NCI-H2029 treated with DMSO at 0.1 percent for 48 hours (cell line): Measurements from ENCODE around the gene MLF2.

Experiments used
- DNase-seq: peaks from one replicate; lab custom pipeline; 2025; lab: John Stamatoyannopoulos, UW

Gene MLF2, protein sequence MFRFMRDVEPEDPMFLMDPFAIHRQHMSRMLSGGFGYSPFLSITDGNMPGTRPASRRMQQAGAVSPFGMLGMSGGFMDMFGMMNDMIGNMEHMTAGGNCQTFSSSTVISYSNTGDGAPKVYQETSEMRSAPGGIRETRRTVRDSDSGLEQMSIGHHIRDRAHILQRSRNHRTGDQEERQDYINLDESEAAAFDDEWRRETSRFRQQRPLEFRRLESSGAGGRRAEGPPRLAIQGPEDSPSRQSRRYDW

DNA sequence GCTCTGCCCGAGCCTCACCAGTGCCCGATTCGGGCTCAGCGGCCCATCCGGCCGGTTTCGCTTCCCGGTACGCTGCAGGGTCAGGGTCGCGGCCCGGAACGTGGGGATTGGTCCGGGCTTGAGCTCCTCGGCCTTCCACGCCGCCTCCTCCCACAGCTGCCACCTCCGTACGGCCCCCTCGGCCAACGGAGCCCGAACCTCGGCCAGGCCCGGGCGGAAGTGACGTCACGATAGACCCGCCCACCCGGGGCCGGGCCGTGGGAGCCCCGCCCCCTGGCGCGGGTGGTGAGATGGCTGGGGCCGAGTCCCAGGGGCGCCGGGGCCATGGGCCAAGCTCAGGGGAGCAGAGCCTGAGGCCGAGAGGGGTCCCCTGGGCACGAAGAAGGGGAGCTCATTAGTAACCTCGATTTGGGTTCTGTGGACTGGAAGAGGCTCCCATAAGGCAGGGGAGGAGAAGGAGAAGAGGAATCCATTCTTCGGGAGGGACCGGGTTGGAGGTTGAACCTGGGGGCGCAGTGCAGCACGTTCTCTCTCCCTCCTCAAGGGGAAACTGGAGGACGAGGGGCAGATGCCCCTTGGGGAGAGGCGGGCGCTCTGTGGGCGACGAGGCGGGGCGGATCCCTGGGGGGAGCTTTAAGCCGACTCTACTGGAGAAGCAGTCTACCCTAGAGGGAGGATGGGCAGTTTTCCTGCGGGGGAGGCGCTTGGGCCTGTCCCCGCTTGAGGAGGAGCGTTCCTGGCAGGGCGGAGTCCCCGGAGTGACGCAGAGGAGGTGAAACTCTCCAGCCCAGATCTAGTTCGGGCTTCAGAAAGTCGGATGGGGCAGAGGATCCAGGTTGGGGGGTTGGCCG lies at the start of gene MLF2:
MLF2 (minus strand) TSS at position 221 of the 851 bp plus-strand sequence. CDS start 807 bp downstream, outside the sequence.
- DNase-seq: peak; percentile 90

DNA sequence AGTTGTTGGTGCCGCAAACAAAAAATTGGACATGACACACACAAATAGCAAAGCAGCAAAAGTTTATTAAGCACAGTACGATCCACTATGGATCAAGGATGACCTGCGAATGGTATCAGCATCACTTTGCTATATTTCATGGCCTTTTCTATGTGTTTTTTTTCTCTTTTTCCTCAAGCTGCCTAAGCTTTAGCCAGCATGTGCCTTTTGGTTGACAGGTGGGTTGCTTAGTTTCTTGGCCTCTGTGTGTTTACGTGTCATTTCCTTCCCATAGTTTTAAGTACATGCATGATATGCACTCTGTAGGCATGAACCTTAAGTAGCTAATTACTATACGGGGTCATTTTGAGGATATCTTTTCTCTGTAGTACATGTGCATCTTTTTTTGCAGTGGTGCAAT lies 46.2 kb upstream of the MLF2 start:
- no peak for DNase-seq

DNA sequence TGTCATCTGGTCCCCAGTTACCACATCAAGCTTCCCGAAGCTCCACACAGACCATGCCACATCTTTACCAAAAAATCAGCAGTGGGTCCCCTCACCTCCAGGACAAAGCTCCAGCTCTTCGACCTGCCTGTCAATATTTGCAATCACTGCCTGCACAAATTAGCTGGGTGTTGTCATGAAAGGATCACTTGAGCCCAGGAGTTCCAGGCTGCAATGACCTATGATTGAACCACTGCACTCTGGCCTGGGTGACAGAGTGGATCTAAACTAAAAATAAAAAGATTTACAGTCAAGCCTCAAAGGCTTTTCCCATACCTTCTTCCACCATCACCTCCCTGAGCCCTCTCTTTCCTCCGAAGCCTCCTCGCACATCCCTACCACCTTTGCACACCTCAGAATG lies 43.6 kb upstream of the MLF2 start:
- no peak for DNase-seq

DNA sequence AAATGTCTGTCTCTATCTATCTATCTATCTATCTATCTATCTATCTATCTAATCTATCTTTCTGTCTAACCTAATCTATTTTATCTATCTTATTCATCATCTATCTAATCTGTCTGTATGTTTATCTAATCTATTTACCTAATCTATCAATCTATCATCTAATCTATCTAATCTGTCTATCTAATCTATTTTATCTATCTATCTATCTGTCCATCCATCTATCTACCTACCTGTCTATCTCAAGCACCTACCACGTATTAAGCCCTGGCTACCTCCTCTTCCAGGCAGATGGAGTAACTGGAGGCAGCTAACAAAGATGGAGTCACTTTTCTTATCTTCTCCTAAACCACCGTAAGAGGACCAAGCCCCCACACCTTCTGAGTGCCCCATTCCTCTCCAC lies 42.1 kb upstream of the MLF2 start:
- no peak for DNase-seq

DNA sequence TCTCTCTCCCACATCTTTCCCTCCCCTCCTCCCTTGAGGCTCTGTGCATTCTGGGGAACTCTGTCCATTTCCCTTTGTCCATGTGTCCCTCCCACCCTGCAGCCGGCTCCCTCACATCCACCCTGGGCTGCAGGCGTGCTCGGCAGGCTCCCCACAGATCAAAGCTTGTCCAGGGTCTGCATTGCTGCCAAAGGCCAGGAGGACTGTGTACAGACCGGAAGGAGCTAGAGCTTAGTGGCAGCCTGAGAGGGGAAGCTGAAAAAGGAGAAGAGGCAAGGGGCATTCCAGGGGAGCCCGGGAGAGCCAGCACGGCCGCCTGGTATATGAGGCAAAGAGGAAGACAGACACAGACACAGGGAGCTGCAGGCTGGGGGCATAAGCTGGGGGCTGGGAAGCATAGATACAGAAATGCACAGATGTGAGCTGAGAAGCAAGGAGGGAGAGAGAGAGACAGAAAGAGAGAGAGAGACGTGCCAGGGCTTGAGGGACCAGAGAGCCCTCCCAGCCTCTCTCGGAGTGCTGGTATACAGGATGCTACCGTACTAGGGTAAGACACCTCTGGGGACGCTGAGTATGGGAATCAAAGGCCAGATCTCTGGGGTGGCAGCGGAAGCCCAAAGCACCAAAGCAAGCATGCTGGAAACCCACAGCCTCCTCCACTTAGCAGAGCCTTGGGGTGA lies 39.7 kb upstream of the MLF2 start:
- DNase-seq: no peak

DNA sequence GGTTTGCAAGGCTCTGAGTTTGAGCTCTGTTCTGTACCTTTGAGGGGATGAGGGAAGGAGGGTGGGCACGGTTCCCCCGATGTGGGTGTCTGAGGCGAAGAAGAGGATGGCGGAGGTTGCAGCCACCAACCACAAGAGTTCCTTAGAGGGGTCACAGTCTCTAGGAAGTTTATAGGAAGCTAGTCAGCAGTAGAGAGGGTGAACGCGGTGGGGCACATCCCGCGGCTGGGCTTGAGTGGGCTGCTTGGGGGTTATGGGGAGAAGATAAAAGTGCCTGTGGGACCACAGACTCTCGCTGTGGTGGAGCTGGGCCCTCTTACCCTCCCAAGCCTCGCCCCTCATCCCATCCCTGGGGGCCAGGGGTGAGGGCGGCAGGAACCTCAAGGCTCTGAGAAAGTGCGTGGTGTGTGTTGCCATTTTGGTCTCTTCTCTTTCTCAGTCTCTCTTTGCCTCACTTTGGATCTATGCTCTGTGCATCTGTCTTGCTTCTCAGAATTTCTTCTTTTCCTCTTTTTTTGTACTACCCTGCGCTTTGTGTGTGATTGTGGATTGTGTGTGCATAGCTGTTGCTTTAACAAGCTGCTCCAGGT lies 39.1 kb upstream of the MLF2 start:
- no peak for DNase-seq

DNA sequence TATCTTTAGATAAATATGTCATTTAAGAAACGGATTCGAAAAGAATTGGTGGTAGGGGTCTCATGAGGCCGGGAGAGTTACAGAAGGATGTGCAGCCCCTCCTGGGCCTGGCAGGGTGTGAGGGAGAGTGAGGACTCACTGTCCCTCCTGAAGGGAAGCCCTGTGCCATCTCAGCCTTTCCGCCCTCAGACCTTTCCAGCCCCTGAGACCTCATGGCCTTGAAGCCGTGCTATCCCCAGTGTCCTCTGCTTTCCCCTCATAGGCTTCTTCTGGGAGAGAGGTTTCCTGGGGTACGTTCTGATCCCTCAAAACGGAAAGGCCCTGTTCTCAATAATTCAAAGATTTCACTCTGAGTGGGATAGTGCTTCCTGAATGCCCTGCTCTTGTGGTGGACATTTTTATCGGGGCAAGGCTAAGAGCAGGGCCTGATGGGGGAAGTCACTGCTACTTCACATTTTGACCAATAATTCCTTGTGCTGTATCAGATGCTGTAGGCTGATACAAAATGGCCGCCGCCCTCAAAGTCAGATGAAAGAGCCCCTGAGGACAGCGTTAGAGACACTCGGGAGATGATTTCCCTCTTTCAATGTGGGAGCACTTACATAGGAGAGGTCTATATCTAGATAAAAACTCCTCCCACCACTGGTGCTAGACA lies 37.7 kb upstream of the MLF2 start:
- no peak for DNase-seq

DNA sequence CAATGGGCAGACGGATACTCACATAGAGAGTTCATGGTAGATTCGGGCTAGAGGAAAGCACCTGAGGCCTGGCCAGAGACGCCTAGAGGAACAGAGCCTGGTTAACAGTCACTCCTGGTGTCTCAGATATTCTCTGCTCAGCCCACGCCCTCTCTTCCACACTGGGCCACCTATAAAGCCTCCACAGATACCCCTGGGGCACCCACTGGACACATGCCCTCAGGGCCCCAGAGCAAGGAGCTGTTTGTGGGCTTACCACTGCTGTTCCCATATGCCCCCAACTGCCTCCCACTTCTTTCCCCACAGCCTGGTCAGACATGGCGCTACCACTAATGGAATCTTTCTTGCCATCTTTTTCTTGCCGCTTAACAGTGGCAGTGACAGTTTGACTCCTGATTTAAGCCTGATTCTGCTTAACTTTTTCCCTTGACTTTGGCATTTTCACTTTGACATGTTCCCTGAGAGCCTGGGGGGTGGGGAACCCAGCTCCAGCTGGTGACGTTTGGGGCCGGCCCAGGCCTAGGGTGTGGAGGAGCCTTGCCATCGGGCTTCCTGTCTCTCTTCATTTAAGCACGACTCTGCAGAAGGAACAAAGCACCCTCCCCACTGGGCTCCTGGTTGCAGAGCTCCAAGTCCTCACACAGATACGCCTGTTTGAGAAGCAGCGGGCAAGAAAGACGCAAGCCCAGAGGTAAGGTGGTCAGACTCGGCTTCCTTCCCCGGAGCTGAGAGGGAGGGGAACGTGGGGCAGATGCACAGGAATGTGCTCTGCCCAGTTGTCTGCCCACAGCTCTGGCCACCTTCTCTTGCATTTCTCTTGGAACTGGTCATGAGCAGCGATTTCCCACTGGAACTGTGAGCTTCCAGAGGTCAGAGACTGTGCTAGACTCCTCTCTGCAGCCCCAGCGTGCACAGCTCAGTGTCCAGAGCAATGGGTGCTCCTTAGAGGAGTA lies 36.3 kb upstream of the MLF2 start, which contains the start of gene CD4:
CD4 (plus strand) TSS at position 557 of the 953 bp plus-strand sequence. CDS start 10,611 bp downstream, outside the sequence.
- no peak for DNase-seq

DNA sequence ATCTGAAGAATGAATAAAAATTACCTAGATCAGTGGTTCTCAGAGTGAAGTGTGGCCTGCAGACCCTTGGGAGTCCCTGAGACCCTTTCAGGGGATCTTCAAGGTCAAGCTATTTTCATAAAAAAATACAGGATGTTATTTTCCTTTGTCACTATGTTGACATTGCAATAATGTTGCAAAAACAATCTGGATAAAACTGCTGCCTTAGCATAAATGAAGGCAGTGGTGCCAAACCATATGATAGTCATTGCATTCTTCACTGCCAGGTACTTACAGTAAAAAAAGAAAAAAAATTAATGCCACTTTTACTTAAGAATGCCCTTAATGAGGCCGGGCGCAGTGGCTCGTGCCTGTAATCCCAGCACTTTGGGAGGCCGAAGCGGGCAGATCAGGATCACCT lies 34.4 kb upstream of the MLF2 start:
- DNase-seq: no peak

DNA sequence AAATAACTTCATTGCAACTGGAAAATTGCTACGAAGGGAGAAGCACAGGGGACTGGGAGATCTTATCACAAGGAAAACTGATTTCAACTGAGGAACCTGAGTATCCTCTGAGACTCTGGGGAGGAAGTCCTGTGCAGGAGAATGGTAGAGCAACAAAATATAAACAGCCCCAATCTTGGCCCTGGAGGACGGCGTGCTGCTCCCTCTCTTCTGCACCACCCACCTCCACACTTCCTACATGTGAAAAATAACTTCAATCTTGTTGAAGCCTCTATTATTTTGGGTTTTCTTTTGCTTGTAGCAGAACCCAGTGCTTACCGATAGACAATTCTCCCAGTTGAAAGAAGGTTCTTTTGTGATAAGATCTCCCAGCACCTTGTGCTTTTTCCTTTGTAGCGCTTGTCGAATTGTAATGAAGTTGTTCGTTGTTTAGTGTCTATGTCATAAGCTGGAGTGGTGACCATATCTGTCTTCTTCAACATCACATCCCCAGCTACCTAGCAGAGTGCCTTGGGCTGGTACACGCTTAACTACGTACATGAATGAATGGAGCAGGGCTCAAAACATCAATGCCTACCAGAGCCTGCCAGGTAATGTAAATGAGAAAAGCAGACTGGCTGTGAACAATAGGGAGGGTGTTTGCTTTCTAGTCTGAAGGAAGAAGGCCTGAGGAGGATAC lies 33.6 kb upstream of the MLF2 start:
- DNase-seq: no peak

DNA sequence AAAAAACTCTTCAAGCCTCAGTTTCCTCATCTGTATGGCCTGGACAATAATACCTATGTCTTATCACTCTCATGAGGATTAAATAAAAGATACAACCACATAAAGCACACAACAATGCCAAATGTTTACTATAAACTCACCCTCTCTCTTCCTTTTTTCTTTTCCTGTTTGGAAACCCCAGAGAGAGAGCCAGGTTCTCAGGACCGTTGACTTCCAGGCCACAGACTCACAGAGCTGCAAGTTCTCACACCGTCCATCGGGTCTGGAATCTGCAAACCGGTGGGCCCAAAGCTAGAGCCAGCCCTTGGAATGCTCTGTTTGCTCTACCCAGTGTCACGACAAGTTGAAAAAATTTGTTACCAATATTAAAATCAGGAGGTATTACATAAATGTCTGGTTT lies 31.8 kb upstream of the MLF2 start:
- DNase-seq: no peak

DNA sequence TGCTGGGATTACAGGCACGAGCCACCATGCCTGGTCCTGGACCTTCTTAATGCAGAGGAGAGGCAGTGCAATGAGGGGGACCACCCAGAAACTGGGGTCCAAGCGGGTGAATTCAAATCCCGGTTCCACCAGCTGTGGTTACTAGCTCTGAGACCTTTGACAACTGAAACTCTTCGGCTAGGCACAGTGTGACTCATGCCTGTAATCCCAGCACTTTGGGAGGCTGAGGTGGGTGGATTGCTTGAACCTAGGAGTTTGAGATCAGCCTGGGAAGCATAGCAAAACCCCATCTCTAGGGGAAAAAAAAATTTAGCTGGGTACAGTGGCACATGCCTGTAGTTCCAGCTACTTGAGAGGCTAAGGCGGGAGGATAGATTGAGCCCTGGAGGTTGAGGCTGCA lies 31.4 kb upstream of the MLF2 start:
- DNase-seq: no peak

DNA sequence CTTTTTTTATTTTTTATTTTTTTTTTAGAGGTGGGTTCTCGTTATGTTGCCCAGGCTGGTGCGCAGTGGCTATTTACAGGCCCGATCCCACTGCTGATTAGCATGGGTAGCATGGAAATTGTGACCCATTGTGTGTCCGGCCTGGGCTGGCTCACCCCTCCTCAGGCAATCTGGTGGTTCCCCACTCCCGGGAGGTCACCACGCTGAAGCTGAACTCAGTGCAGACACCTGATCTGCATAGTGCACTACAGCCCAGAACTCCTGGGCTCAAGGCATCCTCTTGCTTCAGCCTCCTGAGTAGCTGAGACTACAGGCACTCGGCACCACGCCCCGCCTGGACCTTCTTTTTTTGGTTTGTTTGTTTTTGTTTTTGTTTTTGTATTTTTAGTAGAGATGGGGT lies 30.9 kb upstream of the MLF2 start:
- DNase-seq: no peak

DNA sequence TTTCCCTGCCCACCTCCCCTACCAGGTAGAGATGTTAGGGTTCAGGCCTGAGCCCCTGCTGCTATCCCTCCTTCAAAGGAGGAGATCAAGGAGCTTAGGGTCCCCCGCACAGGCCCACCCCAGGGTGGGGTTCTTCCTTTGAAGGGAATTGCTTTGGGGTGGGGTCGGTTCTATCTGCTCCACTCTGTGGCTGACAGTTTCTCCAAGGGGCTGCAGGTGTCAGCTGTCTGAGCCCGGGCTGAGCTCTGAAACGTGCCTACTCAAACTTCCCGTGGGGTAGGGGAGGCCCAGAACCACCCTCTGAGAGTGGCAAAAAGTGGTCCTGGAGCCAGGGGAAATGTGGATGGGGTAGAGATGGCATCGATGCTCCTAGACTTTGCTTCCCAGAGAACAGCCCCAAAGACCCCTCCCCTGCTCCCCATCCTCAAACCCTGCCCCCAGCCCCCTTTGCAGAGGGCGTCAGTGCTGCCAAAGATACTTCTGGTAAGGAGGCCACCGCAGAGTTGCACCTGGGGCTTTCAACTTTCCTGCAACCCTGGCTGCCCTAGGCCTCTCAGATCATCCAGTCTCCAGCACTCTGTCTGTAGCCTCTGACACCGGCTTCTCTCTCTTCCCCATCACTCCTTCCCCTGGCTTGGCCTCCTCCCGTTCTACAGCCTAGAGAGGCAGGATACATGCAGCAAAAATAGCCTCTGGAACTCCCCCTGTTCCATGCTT lies 30.1 kb upstream of the MLF2 start:
- DNase-seq: no peak

DNA sequence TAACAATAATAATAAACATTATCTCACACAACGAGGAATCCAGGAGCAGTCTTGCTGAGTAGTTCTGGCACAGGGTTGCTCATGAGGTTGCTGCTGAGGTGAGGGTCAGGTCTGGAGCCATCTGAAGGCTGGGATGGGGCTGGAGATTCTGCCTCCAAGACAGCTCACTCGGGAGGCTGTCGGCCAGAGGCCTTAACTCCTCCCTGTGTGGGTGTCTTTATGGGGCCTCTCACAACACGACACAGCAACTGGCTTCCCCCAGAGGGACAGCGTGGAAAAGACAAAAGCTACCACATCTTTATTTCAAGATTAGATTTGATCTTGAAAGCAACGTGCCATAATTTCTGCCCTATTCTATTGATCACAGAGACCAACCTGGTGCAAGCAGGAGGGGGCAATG lies 29.2 kb upstream of the MLF2 start:
- DNase-seq: no peak

DNA sequence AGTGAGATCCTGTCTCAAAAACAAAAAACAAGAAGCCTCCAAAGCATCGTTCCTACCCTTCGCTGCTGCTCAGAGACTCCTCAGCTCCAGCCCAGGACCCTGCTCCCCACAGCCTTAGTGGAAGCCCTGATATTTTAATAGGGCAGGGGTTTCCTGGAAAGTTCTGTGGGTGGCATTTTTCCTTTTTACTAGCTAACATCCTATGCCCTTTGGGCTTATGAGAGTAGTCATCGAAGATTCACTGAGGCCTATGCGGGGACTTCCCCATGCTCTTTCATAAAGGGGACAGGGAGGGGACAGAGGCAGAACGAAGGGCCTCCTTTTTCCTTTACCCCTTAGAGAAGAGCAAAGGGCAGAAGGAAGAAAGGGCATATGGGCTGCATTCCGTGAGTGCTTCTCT lies 27.6 kb upstream of the MLF2 start:
- no peak for DNase-seq

DNA sequence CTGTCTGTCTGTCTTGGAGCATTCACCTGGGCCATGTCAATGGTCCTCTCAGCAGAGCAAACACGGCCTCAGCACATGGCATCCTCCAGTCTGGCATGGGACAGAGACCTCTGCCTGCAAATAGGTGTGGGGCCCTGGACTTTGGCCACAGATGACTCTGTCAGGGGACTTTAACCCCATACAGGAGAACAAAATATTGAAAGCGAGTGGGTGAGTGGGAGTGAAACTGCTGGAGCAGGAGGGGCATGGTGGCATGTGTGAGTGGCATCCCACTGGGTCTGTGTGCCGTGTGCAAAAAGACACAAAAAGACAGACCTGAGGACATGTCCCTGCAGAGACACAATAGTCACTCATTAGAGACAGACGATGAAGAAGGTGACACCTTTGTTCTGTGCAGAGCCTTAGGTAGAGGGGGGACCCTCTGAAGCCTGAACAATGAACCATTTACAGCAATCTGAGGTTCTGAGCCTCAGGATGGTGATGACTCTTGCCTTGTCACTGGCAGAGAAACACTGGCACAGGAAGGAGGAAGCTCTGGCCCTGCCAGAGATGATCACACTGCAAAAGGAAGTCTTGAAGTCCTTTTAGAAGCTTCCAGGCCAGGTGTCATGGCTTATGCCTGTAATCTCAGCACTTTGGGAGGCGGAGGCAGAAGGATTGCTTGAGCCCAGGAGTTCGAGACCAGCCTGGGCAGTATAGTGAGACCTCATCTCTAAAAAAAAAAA lies 26.9 kb upstream of the MLF2 start:
- no peak for DNase-seq

DNA sequence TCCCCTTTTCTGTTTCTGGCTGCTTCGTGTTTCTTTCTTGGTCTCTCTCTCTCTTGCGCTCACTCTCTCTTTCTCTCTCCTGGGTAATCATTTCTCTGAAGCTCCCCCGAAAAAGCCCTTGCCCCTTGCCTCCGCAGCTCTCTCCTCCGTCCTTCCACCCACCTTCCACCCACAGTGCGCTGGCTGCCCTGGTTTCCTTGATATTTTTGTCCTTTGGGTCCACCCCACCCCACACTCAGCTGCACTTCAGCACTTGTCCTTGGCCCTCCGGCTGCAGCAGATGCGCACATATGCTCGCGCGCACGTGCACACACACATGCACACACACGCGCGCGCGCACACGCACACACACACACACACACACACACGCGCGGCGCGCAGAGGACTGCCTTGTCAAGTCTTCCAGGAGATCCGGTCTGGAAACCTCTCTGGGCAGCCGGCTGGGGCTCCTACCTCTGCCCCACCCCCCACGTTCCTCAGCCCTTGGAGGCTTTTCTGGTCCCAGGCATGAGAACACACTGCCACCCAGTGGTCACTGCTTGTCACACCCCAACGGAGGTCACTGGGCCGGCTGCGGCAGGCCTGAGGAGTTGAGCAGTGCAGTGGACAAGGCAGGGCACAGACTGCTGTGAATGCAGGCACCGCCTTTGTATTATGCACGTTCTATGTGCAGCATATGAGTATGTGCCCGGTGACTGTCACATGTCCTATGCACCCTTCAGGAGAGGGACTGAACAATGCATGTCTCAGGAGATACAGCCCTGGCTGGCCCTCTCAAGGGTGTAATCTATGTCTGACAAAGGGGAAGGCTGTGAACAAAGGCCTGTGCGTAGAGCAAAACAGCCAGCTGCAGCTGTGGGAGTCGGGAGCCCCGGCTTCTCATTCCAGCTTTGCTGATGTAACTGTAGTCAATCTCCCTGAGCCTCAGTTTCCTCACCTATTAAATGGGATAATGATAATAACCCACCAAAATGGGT lies 25.9 kb upstream of the MLF2 start:
- peak; percentile 86 for DNase-seq
